ENCODE measurements around the gene TNKS2. TPM values are rescaled to one million over a fixed set of nuclear protein-coding genes. Genes with fewer than 3 reads are reported as not detected.

Gene TNKS2
- polyA plus RNA-seq, 3 donors, result 20.7 to 25.4 (median 20.9) TPM

GRCh38 chr10:91798649-91799611 is 704 bp downstream of the TNKS2 start:
- peak overlapping the region; percentile 90 to 92 for H3K27ac ChIP-seq (ENCODE audit: low read depth in 1 of 2, low read length in 2 of 2)
- WGBS (ENCODE audit: insufficient coverage), result 0% methylated on average over 43 of the region's 54 CpGs
- H3K4me1 ChIP-seq (ENCODE audit: control insufficient read depth in 1 of 2, insufficient read depth in 2 of 2, low read length in 2 of 2), result peaks cover 28 to 42% of the 10 kb centered on the region in 2 donors
- peaks cover 47% of the 10 kb centered on the region for H3K4me1 Mint-ChIP-seq
- intact Hi-C loops (cut with micrococcal nuclease), result loop anchor here (5.0 kb wide), 2 partner anchors 123 to 128 kb away; partner anchors contain the start of gene BTAF1 (in 1 of the 2)
- no peaks in the 10 kb centered on the region for H3K9me3 ChIP-seq (replicated peaks in 1 of 2; ENCODE audit: control insufficient read depth in 1 of 2, insufficient read depth in 1 of 2, low read length in 2 of 2)
- H3K27me3 Mint-ChIP-seq (ENCODE audit: low read depth in 3 of 3), result peaks cover 0 to 3% (median 0%) of the 10 kb centered on the region in 3 donors
- H3K36me3 ChIP-seq (replicated peaks in 1 of 2; ENCODE audit: control insufficient read depth in 1 of 2, insufficient read depth in 2 of 2, low read length in 2 of 2), result peaks cover 5 to 28% of the 10 kb centered on the region in 2 donors
- peak overlapping the region; percentile 90 for H3K4me2 ChIP-seq (replicated peaks; ENCODE audit: extremely low read depth, low read length, poor library complexity, severe bottlenecking)
- no peaks in the 10 kb centered on the region for H3K27me3 ChIP-seq (ENCODE audit: control insufficient read depth in 2 of 2, insufficient read depth in 2 of 2, low read length in 2 of 2)
- peak overlapping the region; percentile 95 for H3K9ac ChIP-seq (ENCODE audit: insufficient read depth, low read length, poor library complexity, severe bottlenecking)
- peaks cover 16 to 23% of the 10 kb centered on the region in 2 donors for H3K36me3 Mint-ChIP-seq
- H3K79me2 ChIP-seq (ENCODE audit: insufficient read depth, low read length), result peaks cover 66% of the 10 kb centered on the region
- H3K27ac Mint-ChIP-seq, result peak overlapping the region; percentile 91 to 97 (median 94)
- TF ChIP-seq, protein P1, sequence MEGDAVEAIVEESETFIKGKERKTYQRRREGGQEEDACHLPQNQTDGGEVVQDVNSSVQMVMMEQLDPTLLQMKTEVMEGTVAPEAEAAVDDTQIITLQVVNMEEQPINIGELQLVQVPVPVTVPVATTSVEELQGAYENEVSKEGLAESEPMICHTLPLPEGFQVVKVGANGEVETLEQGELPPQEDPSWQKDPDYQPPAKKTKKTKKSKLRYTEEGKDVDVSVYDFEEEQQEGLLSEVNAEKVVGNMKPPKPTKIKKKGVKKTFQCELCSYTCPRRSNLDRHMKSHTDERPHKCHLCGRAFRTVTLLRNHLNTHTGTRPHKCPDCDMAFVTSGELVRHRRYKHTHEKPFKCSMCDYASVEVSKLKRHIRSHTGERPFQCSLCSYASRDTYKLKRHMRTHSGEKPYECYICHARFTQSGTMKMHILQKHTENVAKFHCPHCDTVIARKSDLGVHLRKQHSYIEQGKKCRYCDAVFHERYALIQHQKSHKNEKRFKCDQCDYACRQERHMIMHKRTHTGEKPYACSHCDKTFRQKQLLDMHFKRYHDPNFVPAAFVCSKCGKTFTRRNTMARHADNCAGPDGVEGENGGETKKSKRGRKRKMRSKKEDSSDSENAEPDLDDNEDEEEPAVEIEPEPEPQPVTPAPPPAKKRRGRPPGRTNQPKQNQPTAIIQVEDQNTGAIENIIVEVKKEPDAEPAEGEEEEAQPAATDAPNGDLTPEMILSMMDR (IDR thresholded peaks at IDR 0.05), result no peak
- H2AFZ ChIP-seq (ENCODE audit: insufficient read depth, low read depth, low read length, poor library complexity, severe bottlenecking), result peak overlapping the region; percentile 91
- peak overlapping the region; percentile 92 to 99 (median 94) for H3K4me3 ChIP-seq (replicated peaks in 1 of 3; ENCODE audit: low read depth in 2 of 3, low read length in 3 of 3)
- no peaks in the 10 kb centered on the region for H3K9me3 Mint-ChIP-seq
- H3K4me3 Mint-ChIP-seq, result peak overlapping the region; percentile 94 to 98
- peak; percentile 60 to 79 (median 79) for DNase-seq
- H4K20me1 ChIP-seq (ENCODE audit: insufficient read depth, low read length), result peaks cover 46% of the 10 kb centered on the region

GRCh38 chr10:91799612-91799975 is 1.4 kb downstream of the TNKS2 start:
- TF ChIP-seq, protein P1 (IDR thresholded peaks at IDR 0.05), result no peak
- H3K36me3 Mint-ChIP-seq, result peaks cover 18 to 28% of the 10 kb centered on the region in 2 donors
- peak in 1 of 3 donors; percentile 20 for DNase-seq
- peak overlapping the region in 1 of 2 donors; percentile 90 for H3K27ac ChIP-seq (ENCODE audit: low read depth in 1 of 2, low read length in 2 of 2)
- H3K4me1 Mint-ChIP-seq, result peaks cover 47% of the 10 kb centered on the region
- no peaks in the 10 kb centered on the region for H3K9me3 Mint-ChIP-seq
- H3K4me2 ChIP-seq (replicated peaks; ENCODE audit: extremely low read depth, low read length, poor library complexity, severe bottlenecking), result peak overlapping the region; percentile 90
- H3K27ac Mint-ChIP-seq, result peak overlapping the region in 6 of 7 donors; percentile 67 to 97 (median 92)
- no CpG with 5 or more reads among the region's 4 CpGs for WGBS (ENCODE audit: insufficient coverage)
- H3K4me1 ChIP-seq (ENCODE audit: control insufficient read depth in 1 of 2, insufficient read depth in 2 of 2, low read length in 2 of 2), result peaks cover 28 to 42% of the 10 kb centered on the region in 2 donors
- H3K4me3 ChIP-seq (replicated peaks in 1 of 3; ENCODE audit: low read depth in 2 of 3, low read length in 3 of 3), result peak overlapping the region; percentile 92 to 99 (median 94)
- peaks cover 73% of the 10 kb centered on the region for H3K79me2 ChIP-seq (ENCODE audit: insufficient read depth, low read length)
- H3K4me3 Mint-ChIP-seq, result peak overlapping the region; percentile 94 to 98
- intact Hi-C loops (cut with micrococcal nuclease), result loop anchor here (5.0 kb wide), 2 partner anchors 123 to 128 kb away; partner anchors contain the start of gene BTAF1 (in 1 of the 2)
- H3K9me3 ChIP-seq (replicated peaks in 1 of 2; ENCODE audit: control insufficient read depth in 1 of 2, insufficient read depth in 1 of 2, low read length in 2 of 2), result no peaks in the 10 kb centered on the region
- peaks cover 53% of the 10 kb centered on the region for H4K20me1 ChIP-seq (ENCODE audit: insufficient read depth, low read length)
- no peaks in the 10 kb centered on the region for H3K27me3 ChIP-seq (ENCODE audit: control insufficient read depth in 2 of 2, insufficient read depth in 2 of 2, low read length in 2 of 2)
- H3K27me3 Mint-ChIP-seq (ENCODE audit: low read depth in 3 of 3), result peaks cover 0 to under 1% (median 0%) of the 10 kb centered on the region in 3 donors
- no peak overlapping the region for H3K9ac ChIP-seq (ENCODE audit: insufficient read depth, low read length, poor library complexity, severe bottlenecking)
- H2AFZ ChIP-seq (ENCODE audit: insufficient read depth, low read depth, low read length, poor library complexity, severe bottlenecking), result no peak overlapping the region
- peaks cover 7 to 34% of the 10 kb centered on the region in 2 donors for H3K36me3 ChIP-seq (replicated peaks in 1 of 2; ENCODE audit: control insufficient read depth in 1 of 2, insufficient read depth in 2 of 2, low read length in 2 of 2)
